H9 (cell line): ENCODE results near the gene DGKD. TPM values are rescaled to one million over a fixed set of nuclear protein-coding genes. Genes with fewer than 3 reads are reported as not detected.

Source experiments
- DNase-seq: peaks from one replicate; pipeline ENCODE4 v3.0.0-alpha.2; 2017
- H2AFZ ChIP-seq: one replicate; pipeline ENCODE4 v1.6.1; 2013; ENCODE audit warnings: mild to moderate bottlenecking, low read length, control low read depth, moderate library complexity
- H2AK5ac ChIP-seq: 2 replicates; pipeline ENCODE4 v1.6.1; 2013; ENCODE audit warnings: low read length, control low read depth, mixed read lengths; ENCODE audit not compliant: insufficient read length
- H2BK120ac ChIP-seq: one replicate; pipeline ENCODE4 v1.6.1; 2013; ENCODE audit warnings: low read depth, mild to moderate bottlenecking, low read length, control low read depth, inconsistent platforms; ENCODE audit not compliant: poor library complexity, severe bottlenecking
- H2BK12ac ChIP-seq: 2 replicates; pipeline ENCODE4 v1.6.1; 2013; ENCODE audit warnings: low read length, control low read depth, mixed read lengths, low read depth; ENCODE audit not compliant: insufficient read length
- H2BK15ac ChIP-seq: 2 replicates; pipeline ENCODE4 v1.6.1; 2013; ENCODE audit warnings: low read depth, low read length, control low read depth
- H2BK20ac ChIP-seq: one replicate; pipeline ENCODE4 v1.6.1; 2013; ENCODE audit warnings: low read depth, mild to moderate bottlenecking, low read length, control low read depth, inconsistent platforms; ENCODE audit not compliant: poor library complexity, severe bottlenecking
- H2BK5ac ChIP-seq: 2 replicates; pipeline ENCODE4 v1.6.1; 2013; ENCODE audit warnings: low read length, control low read depth, mixed read lengths; ENCODE audit not compliant: insufficient read length
- H3K14ac ChIP-seq: 2 replicates; pipeline ENCODE4 v1.6.1; 2013; ENCODE audit warnings: low read length, control low read depth; ENCODE audit not compliant: insufficient read depth
- H3K18ac ChIP-seq: 2 replicates; pipeline ENCODE4 v1.6.1; 2013; ENCODE audit warnings: low read depth, mild to moderate bottlenecking, mixed read lengths, low read length, control low read depth; ENCODE audit not compliant: insufficient read length
- H3K23ac ChIP-seq: 2 replicates; pipeline ENCODE4 v1.6.1; 2013; ENCODE audit warnings: low read length, control low read depth, mixed read lengths, low read depth; ENCODE audit not compliant: insufficient read length
- H3K23me2 ChIP-seq: 2 replicates; pipeline ENCODE4 v1.6.1; 2013; ENCODE audit warnings: low read depth, mild to moderate bottlenecking, mixed read lengths, low read length, control low read depth; ENCODE audit not compliant: insufficient read length, poor library complexity, severe bottlenecking
- H3K27ac ChIP-seq: 2 replicates; pipeline ENCODE4 v1.5.1; 2013; ENCODE audit warnings: low read length, control low read depth, mixed read lengths, low read depth; ENCODE audit not compliant: insufficient read length
- H3K27me3 ChIP-seq: 2 replicates; pipeline ENCODE4 v1.6.1; 2013; ENCODE audit warnings: low read length, control low read depth, inconsistent platforms; ENCODE audit not compliant: insufficient read depth
- H3K4ac ChIP-seq: 2 replicates; pipeline ENCODE4 v1.6.1; 2013; ENCODE audit warnings: low read depth, mild to moderate bottlenecking, control low read depth, inconsistent platforms, low read length, moderate library complexity
- H3K4me1 ChIP-seq: 2 replicates; pipeline ENCODE4 v1.6.1; 2013; ENCODE audit warnings: low read length, control low read depth, inconsistent platforms; ENCODE audit not compliant: insufficient read depth
- H3K4me2 ChIP-seq: 2 replicates; pipeline ENCODE4 v1.6.1; 2013; ENCODE audit warnings: low read length, control low read depth, mixed read lengths; ENCODE audit not compliant: insufficient read length, insufficient read depth
- H3K56ac ChIP-seq: 2 replicates; pipeline ENCODE4 v1.6.1; 2013; ENCODE audit warnings: low read depth, mild to moderate bottlenecking, mixed read lengths, low read length, control low read depth; ENCODE audit not compliant: insufficient read length
- H3K79me1 ChIP-seq: 2 replicates; pipeline ENCODE4 v1.6.1; 2013; ENCODE audit warnings: low read depth, mild to moderate bottlenecking, moderate library complexity, low read length, control low read depth, inconsistent platforms; ENCODE audit not compliant: insufficient read depth, poor library complexity, severe bottlenecking
- H3K79me2 ChIP-seq: 2 replicates; pipeline ENCODE4 v1.6.1; 2013; ENCODE audit warnings: low read length, control low read depth, inconsistent platforms; ENCODE audit not compliant: insufficient read depth
- H3K9ac ChIP-seq: 2 replicates; pipeline ENCODE4 v1.6.1; 2013; ENCODE audit warnings: low read length, control low read depth, mixed read lengths; ENCODE audit not compliant: insufficient read length; ENCODE audit errors: extremely low read depth
- H3K9me3 ChIP-seq: one replicate; pipeline ENCODE4 v1.6.1; 2013; ENCODE audit warnings: low read depth, low read length, inconsistent platforms; ENCODE audit not compliant: control insufficient read depth
- H3T11ph ChIP-seq: one replicate; pipeline ENCODE4 v1.6.1; 2013; ENCODE audit warnings: mild to moderate bottlenecking, low read length, control low read depth, inconsistent platforms
- H4K20me1 ChIP-seq: one replicate; pipeline ENCODE4 v1.6.1; 2013; ENCODE audit not compliant: control insufficient read depth, insufficient read length, insufficient read depth
- H4K5ac ChIP-seq: 2 replicates; pipeline ENCODE4 v1.6.1; 2013; ENCODE audit warnings: low read depth, mild to moderate bottlenecking, mixed read lengths, low read length, control low read depth; ENCODE audit not compliant: insufficient read length
- H4K8ac ChIP-seq: replicated peaks from 2 replicates; pipeline ENCODE4 v1.6.1; 2013; ENCODE audit warnings: low read length, control low read depth, mixed read lengths, low read depth; ENCODE audit not compliant: insufficient read length
- H4K91ac ChIP-seq: 2 replicates; pipeline ENCODE4 v1.6.1; 2013; ENCODE audit warnings: low read depth, mild to moderate bottlenecking, moderate library complexity, mixed read lengths, low read length, control low read depth; ENCODE audit not compliant: insufficient read length
- H3K27ac Mint-ChIP-seq, 3 experiments: 2 replicates in 2 of 3; 3 replicates in 1 of 3; pipeline ENCODE4 v1.8.0; 2020 to 2021; ENCODE audit warnings: mixed read lengths in 3 of 3, mild to moderate bottlenecking in 1 of 3, moderate library complexity in 1 of 3
- H3K27me3 Mint-ChIP-seq: 2 replicates; pipeline ENCODE4 v1.8.0; 2021; ENCODE audit warnings: low read depth, mild to moderate bottlenecking, moderate library complexity, mixed read lengths
- H3K36me3 Mint-ChIP-seq, 3 experiments: 2 replicates in 2 of 3; 3 replicates in 1 of 3; pipeline ENCODE4 v1.8.0; 2020 to 2021; ENCODE audit warnings: low read depth in 3 of 3, mixed read lengths in 3 of 3; ENCODE audit not compliant: insufficient read depth in 1 of 3
- H3K4me1 Mint-ChIP-seq, 2 experiments: 2 replicates each; pipeline ENCODE4 v1.8.0; 2020; ENCODE audit warnings: mixed read lengths in 2 of 2
- H3K4me3 Mint-ChIP-seq, 2 experiments: 2 replicates in 1 of 2; 3 replicates in 1 of 2; pipeline ENCODE4 v1.8.0; 2020 to 2021; ENCODE audit warnings: mild to moderate bottlenecking in 2 of 2, mixed read lengths in 2 of 2, moderate library complexity in 1 of 2
- H3K9me3 Mint-ChIP-seq, 2 experiments: 2 replicates in 1 of 2; 3 replicates in 1 of 2; pipeline ENCODE4 v1.8.0; 2020; ENCODE audit warnings: mild to moderate bottlenecking in 2 of 2, mixed read lengths in 2 of 2, moderate library complexity in 1 of 2
- whole genome bisulfite sequencing: extraction: QIAGEN DNeasy Blood & Tissue Kit; methylation state at CpG from one replicate; pipeline ENCODE4 v1.1.7; 2013; ENCODE audit warnings: missing lambda C conversion rate, low lambda C conversion rate, mixed read lengths; ENCODE audit not compliant: insufficient read length; ENCODE audit errors: extremely low coverage; 5-methylcytosine and 5-hydroxymethylcytosine counted together
- total RNA-seq: library from RNA; stranded (reverse); gene quantifications from 2 replicates; pipeline ENCODE4 v1.2.1, GENCODE V29; 2021
- TF ChIP-seq, protein P1 (sequence below): fragments of 200-600 bp; sonication (generic); conservative IDR thresholded peaks from 3 replicates; pipeline ENCODE4 v1.8.0; 2021; ENCODE audit warnings: antibody characterized with exemption, mild to moderate bottlenecking

The DGKD gene
- total RNA-seq, 1 experiment from 2014 or later = 20.7 TPM

GRCh38 chr2:233408366-233409285 lies 54.3 kb downstream of the DGKD start:
- Histone ChIP-seq H3K18ac (no peak overlapping the region), H3K27ac (no peak overlapping the region), H4K20me1 (no peaks in the 10 kb centered on the region), H2AFZ (no peak overlapping the region), H3K9me3 (no peaks in the 10 kb centered on the region), H3K23ac (no peak overlapping the region), H2BK20ac (no peak overlapping the region), H3K79me1 (no peaks in the 10 kb centered on the region), H3K4me1 (no peaks in the 10 kb centered on the region), H2AK5ac (no peak overlapping the region), H2BK5ac (no peak overlapping the region), H3K56ac (no peak overlapping the region), H2BK12ac (no peak overlapping the region), H4K5ac (no peak overlapping the region), H3K27me3 (no peaks in the 10 kb centered on the region), H3K14ac (no peak overlapping the region), H4K91ac (no peak overlapping the region), H3K23me2 (no peaks in the 10 kb centered on the region), H3K9ac (no peak overlapping the region), H4K8ac (no peak overlapping the region), H3K4me2 (no peak overlapping the region), H3K79me2 (no peaks in the 10 kb centered on the region), H3T11ph (no peak overlapping the region), H2BK120ac (no peak overlapping the region), H2BK15ac (no peak overlapping the region), H3K4ac (no peak overlapping the region)
- Mint-ChIP-seq H3K36me3 (peaks cover 21 to 25% (median 22%) of the 10 kb centered on the region in 3 experiments), H3K27me3 (no peaks in the 10 kb centered on the region), H3K9me3 (peaks cover 16 to 23% of the 10 kb centered on the region in 2 experiments), H3K27ac (peak overlapping the region in 2 of 3 experiments; percentile 59 to 68; a peak in 2 of 7 replicates), H3K4me1 (no peaks in the 10 kb centered on the region), H3K4me3 (no peak overlapping the region)
- no peak for DNase-seq
- 100% methylated on average over 1 of the region's 9 CpGs for WGBS
- TF ChIP-seq, protein P1, sequence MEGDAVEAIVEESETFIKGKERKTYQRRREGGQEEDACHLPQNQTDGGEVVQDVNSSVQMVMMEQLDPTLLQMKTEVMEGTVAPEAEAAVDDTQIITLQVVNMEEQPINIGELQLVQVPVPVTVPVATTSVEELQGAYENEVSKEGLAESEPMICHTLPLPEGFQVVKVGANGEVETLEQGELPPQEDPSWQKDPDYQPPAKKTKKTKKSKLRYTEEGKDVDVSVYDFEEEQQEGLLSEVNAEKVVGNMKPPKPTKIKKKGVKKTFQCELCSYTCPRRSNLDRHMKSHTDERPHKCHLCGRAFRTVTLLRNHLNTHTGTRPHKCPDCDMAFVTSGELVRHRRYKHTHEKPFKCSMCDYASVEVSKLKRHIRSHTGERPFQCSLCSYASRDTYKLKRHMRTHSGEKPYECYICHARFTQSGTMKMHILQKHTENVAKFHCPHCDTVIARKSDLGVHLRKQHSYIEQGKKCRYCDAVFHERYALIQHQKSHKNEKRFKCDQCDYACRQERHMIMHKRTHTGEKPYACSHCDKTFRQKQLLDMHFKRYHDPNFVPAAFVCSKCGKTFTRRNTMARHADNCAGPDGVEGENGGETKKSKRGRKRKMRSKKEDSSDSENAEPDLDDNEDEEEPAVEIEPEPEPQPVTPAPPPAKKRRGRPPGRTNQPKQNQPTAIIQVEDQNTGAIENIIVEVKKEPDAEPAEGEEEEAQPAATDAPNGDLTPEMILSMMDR = no peak
